HG03354 (cell line): Measurements from ENCODE around the gene ZNF683.
"Not testable (repeated sequence)": the region's sequence is repeated elsewhere in the genome, so short reads cannot be mapped to it uniquely, and the experiment has no call there.

Experiments used
- ATAC-seq: cut with Tn5 transposase; IDR thresholded peaks from one replicate; pipeline ENCODE4 v1.9.1; 2021; ENCODE audit warnings: mild to moderate bottlenecking; ENCODE audit not compliant: unreplicated experiment, poor library complexity, severe bottlenecking

The ZNF683 gene

DNA sequence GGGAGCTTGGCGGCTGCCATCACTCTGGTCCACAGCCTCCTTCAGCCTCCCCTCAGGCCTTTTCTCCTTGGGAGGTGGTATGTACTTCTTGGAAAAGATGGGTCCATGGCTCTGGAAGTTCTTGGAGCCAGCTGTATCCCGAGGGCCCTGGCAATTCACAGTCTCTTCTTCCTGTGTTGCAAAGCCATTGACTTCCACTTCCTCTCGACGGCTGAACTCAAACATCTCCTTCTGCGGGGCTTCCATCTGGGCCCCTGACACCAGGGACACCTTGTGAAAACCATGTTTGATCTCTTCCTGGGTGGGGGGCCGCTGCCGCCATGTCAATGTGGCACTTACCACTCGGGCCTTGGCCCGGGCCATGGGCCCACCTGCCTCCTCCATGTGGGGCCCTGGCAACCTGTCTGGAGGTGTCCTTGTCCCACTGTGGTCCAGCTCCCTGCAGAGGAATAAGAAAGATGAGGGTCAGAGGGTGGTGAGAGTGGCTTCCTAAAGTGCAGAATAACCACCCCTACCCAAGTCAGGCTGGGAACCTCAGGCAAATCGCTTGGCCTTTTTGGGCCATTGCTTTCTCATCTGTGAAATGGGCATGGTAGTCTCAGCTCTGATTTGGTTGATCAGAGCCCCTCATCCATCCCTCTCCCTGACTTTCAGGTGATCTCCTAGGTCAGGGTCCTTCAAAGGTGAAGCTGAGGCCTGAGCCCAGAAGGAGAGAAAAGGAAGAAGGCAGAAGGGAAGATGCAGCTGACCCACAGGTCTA, 26.1 kb downstream of the ZNF683 start:
- ATAC-seq: no peak

DNA sequence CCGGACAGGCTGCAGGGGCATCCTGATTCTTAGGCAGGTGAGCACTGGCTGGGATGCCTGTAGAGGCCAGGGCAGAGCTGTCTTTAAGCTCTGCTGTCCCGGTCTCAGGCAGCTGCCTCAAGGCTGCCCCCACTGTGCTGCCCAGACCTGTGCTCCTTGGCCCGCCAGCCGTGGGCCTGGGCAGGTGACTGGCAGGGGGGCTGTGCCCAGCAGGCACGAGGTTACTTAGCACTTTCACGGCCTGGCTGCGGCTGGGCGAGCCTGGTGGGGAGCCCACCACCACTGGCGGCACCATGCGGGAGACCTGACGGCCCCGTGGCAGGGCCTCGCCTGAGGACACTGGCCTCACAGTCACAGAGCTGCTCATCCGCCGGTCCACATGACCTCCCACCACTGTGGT, 26.8 kb downstream of the ZNF683 start:
- ATAC-seq: no peak

DNA sequence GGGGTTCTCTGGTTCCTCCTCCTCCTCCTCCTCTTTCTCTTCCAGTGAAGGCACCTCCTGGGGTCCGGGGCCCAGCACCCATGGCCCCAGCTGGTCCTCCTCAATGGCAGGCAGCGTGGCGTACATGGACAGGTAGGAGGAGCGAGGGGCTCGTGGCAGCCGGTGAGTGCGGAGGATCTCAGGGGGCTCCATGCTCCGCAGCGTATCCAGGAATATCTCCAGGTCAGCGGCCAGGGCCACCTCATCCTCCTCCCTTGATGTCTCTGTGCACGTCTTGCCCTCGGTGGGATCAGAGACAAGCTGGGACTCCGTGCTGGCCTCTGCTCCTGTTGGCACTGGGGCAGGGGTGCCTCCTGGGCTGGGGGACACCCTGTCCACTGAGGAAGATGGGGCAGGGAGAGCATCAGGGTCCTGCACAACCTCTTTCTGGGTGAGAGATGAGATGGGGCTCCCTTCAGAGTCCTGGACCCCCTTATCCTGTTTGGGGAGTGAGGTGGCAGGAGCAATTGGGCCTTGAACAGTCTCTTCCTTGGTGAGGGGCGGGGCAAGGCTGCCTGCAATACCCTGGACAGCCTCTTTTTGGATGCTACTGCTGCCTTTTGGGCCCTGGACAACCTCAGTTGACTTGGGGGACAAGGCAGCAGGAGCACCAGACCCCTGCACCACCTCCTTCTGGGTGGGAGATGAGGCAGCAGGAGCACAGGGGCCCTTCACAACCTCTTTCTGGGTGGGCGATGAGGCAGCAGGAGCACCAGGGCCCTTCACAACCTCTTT, 28.2 kb downstream of the ZNF683 start:
- ATAC-seq: no peak

DNA sequence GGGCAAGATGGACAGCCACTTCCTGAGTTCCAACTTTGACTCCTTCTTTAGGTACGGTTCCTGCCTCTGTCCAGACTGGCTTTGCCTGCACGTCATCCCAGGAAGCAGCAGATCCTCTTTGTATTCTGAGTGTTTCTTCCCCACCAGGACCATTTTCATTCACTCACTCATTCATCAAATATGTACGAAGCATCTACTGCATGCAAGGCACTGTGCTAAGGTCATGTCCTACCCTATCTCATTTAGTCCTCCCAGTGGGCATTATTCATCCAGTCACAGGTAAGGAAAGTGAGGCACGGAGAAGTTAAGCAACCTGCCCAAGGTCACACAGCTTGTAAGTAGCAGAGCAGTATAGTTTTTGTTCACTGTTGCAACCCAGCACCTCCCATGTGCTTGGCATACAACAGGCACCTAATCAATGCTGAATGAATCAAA, 32.5 kb downstream of the ZNF683 start:
- no peak for ATAC-seq

DNA sequence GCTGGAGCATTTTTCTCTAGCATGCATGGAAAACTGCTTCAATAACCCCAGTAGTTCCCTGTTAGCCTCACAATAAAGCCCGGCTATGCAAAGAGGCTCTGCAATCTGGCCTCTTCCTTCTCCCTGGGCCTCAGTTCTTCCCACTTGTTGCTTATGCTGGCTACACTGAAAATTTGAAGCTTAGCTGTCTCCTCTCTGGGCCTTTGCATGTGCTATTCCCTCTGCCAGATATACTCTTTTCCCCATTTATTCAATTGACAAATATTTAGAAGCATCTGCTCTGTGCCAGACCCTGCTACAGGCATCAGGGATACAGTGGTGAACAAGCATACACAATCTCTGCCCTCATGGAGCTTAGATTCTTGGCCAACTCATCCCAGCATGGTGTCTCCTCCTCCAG, 33.9 kb downstream of the ZNF683 start:
- ATAC-seq: no peak

DNA sequence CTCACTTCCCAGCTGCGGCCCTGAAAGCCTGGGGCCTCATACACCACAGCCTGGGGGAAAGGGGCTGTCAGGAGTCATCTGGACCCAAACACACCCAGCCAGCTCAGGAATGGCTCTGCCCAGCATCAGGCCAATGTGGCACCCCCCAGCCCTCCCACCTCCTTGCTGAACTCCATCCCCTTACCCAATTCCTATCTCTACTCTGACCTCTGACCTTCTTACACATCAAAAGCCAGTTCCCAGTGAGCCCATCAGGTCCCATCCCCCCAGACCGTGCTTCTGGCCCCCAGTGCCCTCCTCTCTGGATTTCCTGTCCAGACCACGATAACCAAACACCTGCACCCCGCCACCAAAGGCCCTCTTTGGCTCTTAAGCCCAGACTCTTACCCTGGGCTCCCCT, 34.9 kb downstream of the ZNF683 start:
- no peak for ATAC-seq

DNA sequence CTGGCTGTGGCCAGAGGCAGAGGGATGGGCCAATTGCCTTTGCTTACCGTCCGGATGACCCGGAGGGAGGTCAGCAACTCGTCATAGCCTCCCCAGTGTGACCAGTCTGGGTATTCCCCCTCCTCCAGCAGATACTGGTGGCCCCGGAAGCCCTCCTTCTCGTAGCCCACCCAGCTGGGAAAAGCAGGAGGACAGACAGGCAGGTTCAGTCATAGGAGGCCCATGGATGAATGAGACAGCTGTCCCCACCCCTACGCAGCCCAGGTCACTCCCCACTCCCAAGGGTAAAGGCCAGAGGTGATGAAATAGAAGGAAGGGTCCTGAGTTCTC, 35.4 kb downstream of the ZNF683 start:
- no peak for ATAC-seq

DNA sequence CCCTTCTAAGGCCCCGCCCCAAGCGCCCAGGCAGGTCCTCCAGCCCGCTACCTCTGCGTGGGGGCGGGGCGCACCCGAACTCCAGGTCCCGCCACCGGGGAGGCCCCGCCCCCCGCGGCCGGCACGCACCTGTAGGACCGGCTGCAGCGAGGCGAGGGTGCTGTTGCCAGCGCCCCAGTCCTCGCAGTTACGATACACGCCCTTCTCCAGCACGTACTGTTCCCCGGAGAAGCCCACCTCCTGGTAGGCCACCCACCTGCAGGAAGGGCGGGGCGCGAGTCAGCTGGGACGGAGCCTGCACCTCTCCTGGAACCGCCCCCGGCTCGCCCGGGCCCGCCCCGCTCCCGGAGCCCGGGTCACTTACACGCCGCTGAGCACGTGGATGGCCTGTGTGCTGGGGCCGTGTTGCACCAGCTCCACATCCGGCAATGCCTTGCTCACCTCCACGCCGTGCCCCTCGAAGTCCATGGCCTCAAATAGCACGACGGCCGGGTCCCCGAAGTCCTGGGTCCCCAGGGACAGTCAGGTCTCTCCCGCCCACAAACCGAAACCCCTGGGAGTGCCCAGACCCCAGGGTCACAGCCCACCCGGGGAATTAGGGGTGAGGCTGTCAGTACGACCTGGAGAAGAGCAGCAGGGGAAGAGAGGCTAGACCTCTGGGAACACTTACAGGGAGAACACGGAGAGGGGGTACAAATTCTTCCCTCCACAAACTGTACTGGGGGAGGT, 35.9 kb downstream of the ZNF683 start:
- peak; percentile 57 for ATAC-seq

DNA sequence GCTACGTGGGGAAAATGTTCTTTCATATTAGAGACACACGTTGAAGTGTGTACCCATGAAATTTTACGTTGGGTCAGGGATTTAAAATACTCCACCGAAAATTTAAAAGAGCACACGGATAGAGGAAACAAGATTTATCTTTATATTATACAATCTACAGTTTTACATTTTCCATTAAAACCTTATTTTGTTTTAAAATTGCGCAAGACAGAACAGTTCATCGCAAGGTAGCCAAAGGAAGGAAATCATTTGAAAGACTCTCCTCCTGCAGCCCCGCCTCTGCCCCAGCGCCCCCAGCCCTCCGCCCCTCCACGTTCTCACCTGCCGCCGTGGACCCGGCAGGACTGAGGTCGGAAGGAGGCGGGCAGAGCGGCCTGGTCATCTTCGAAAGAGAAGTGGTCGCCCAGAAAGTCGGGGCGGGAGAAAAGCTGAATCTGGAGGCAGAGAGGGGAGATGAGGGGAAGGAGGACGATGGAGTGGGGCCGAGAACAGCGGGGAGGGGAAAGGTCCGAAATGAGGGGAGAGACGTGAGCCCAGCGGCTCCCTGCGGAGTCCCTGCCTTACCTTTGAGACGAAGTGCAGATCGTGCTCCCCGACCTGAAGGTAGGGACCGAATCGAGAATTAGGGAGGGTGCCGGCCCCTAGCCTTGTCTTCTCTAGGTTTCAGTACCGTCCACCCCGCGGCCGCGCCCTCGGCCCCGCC, 36.6 kb downstream of the ZNF683 start:
- no peak for ATAC-seq

DNA sequence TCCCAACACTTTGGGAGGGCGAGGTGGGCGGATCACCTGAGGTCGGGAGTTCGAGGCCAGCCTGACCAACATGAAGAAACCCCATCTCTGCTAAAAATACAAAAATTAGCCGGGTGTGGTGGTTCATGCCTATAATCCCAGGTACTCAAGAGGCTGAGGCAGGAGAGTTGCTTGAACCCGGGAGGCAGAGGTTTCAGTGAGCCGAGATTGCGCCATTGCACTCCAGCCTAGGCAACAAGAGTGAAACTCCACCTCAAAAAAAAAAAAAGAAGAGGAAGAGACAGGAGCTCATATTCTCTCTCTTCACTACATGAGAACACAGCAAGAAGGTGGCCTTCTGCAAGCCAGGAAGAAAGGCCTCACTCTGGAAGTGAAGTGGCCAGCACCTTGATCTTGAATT, 39.2 kb downstream of the ZNF683 start:
- ATAC-seq: not testable (repeated sequence)

DNA sequence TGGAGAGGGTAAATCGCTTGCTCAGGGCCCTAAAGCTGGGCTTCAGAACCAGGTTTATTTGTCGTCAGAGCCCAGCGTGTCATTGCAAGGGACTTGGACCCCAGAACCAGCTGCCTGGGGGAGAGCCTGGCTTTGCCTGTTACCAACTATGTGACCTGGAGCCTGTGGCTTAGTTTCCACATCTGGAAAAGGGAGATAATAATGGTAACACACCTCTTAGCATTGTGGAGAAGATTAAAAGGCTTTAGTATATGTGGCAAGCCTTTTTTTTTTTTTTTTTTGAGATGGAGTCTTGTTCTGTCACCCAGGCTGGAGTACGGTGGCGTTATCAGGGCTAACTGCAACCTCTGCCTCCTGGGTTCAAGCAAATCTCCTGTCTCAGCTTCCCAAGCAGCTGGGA, 42.3 kb downstream of the ZNF683 start:
- no peak for ATAC-seq

DNA sequence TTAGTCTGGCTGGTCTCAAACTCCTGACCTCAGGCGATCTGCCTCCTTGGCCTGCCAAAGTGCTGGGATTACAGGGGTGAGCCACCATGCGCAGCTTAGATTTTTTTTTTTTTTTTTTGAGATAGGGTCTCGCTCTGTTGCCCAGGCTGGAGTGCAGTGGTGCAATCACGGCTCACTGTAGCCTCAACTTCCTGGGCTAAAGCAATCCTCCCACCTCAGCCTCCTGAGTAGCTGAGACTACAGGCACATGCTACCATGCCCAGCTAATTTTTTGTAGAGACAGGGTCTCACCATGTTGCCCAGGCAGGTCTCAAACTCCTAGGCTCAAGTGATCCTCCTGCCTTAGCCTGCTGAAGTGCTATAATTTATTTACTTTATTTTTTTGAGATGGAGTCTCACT, 43.2 kb downstream of the ZNF683 start:
- not testable (repeated sequence) for ATAC-seq

DNA sequence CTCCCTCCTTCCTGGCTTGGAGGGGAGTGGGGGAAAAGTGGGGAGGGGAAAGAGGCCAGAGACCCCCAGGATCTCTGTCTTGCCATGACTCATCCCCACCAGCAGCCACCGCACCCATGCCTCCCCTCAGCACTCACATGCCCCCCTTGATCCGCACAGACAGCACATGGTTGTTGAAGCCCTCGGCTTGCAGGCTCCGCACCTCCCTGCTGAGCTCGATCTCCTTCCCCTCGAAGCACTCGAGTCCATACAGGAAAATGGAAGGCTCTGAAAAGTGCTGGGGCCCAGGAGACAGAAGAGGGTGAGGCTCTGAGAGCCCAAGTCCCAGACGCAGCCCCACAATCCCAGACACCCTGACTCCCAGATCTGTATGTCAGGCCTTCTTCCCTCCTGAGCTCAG, 44.0 kb downstream of the ZNF683 start:
- no peak for ATAC-seq

DNA sequence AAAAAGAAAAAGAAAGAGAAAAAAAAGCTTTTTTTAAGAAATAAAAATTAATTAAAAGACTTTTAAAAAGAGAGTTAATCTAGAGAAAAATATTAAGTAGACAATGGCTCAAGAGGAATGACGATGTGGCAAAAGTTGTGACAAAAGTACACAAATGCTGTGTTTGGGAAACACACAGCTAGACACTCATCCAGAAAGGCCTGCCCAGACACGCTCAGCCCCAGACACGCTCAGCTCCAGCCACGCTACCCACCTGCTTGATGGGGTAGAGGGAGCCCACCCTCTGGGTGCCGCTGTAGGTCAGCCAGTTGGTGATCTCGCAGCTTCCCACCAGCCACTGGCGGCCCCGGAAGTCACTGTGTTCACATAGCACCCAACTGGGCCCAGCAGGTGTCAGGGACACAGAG, 44.6 kb downstream of the ZNF683 start:
- ATAC-seq: no peak

DNA sequence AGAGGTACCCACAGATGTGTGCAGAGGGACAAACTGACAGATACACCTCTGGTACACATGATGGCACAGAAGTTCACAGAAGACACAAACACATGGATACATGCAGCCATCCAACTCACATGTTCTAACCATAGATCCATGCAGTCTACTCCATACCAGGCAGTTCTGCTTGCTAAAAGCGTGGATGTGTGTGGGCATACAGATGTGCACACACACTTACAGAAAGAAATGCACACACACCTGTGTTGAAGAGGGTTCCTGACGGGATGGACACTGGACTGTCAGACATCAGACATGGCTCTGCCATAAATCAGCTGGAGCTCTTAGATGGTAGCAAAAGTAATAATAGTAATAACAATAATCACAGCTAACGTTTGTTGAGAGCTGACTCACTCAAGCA, 48.0 kb downstream of the ZNF683 start:
- no peak for ATAC-seq

DNA sequence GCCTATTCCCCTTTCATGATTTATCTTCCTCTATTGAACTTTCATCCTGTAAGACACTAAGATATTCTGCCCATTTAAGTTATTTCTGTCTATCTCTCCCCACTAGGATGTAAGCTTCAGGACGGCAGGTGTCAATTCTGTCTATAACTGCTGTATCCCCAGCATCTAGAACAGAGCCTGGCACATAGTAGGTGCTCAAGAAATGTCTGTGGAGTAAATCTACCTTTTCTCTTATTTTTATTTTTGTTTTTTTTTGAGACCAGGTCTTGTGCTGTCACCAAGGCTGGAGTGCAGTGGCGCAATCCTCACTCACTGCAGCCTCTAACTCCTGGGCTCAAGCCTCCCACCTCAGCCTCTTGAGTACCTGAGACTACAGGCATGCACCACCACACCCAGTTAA, 49.2 kb downstream of the ZNF683 start:
- no peak for ATAC-seq

DNA sequence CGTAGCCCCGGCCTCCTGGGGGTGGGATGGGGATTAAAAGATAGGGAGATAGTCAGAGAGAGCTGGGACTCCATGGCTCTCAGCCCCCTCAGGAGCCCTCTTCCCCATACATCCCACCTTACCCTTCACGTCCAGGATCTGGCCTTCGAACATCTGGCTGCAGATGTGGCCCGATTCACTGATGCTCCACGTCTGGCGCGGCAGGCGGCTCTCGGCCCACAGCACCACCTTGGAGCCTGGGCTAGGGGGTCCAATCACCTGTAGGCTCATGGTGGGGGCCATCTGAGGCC, 50.6 kb downstream of the ZNF683 start:
- ATAC-seq: no peak

DNA sequence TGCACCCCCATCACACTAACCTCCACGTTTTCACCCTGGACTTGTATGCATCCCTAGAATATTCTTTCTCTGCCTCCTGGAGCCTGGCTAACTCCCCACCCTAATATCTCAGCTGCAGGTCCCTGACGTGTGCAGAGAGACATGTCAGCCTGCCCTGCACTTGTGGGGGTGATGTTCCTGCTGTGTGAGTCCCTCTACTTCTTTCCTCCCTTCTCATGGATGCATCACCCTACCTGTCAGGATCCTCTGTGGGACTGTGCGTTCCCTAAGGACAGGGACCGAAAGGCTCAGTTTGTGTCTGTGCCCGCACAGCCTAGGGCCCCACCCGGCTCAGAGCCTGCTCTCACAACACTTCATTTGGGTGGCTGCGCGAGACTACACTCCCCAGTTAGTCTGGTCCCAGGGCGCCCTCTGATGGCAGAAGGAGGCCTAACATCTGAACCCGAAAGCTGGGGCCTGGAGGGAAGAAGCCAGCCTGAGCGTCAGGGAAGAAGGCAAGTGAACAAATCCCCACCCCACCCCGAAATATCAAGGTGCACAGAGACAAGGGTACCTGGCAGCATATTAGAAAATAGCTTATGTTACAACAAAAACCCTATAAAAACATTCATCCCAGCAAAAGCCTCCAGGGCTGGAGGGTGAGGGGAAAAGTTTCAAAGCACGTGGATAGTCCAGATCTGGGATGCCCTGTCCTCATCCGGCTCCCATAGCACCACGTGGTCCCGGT, 51.1 kb downstream of the ZNF683 start:
- ATAC-seq: no peak

DNA sequence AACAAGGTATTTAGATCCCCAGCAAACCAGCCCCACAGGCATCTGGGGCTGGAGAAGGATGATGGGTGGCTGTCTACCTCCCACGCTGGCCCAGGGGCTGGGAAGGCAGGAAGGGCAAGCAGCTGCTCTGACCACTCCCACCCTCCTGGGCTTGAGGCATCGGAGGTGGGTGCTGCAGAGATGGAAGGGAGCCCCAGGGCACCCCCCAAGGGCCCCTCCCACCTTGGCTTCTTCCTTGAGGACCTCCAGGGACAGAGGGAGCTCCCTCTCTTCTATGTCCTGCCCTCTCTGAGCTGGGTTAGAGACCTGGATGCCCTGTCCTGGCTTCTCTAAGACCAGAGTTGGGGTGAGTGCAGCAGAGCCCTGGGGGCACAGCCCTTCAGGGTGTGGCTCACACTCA, 51.7 kb downstream of the ZNF683 start:
- no peak for ATAC-seq
